WTC11 (cell line): ENCODE data around the gene PRRC2A. TPM values are rescaled to one million over a fixed set of nuclear protein-coding genes. Genes with fewer than 3 reads are reported as not detected.
A peak's percentile ranks its signal among the peaks of the same experiment; 100 is the strongest.

Source experiments
- ATAC-seq: fragments of 200-7000 bp; cut with Tn5 transposase; 2 replicates; pipeline ENCODE4 v1.10.0; 2021; ENCODE audit warnings: mild to moderate bottlenecking, moderate library complexity
- CTCF ChIA-PET: fragments of 300-600 bp; sonication (Branson Sonifier 250); formaldehyde crosslinking; loops from one replicate; lab custom pipeline; 2021; ENCODE audit warnings: antibody characterized with exemption; lab: Charles Lee
- POLR2A ChIA-PET: fragments of 350-600 bp; sonication (Branson Sonifier 250); formaldehyde crosslinking; loops from one replicate; lab custom pipeline; 2021; ENCODE audit warnings: antibody characterized with exemption; lab: Charles Lee
- DNase-seq: peaks from one replicate; pipeline ENCODE4 v3.0.0; 2021; ENCODE audit warnings: low spot score
- H3K27ac Mint-ChIP-seq: 2 replicates; pipeline ENCODE4 v1.8.0; 2021; ENCODE audit warnings: mixed read lengths
- H3K27me3 Mint-ChIP-seq: 2 replicates; pipeline ENCODE4 v1.8.0; 2021; ENCODE audit warnings: low read depth, mild to moderate bottlenecking, moderate library complexity, mixed read lengths
- H3K36me3 Mint-ChIP-seq: 2 replicates; pipeline ENCODE4 v1.8.0; 2021; ENCODE audit warnings: mixed read lengths
- H3K4me1 Mint-ChIP-seq: 2 replicates; pipeline ENCODE4 v1.8.0; 2022; ENCODE audit warnings: mixed read lengths
- H3K4me3 Mint-ChIP-seq: 2 replicates; pipeline ENCODE4 v1.8.0; 2021; ENCODE audit warnings: mild to moderate bottlenecking, moderate library complexity, mixed read lengths
- H3K9me3 Mint-ChIP-seq: 2 replicates; pipeline ENCODE4 v1.8.0; 2021; ENCODE audit warnings: mixed read lengths
- EMX1 ChIP-seq: fragments of 250-450 bp; sonication (Bioruptor Pico); IDR thresholded peaks from 2 replicates; pipeline ENCODE4 v1.8.0; 2021; ENCODE audit warnings: mild to moderate bottlenecking
- FOXK1 ChIP-seq: sonication (generic); formaldehyde crosslinking; IDR thresholded peaks from 2 replicates; pipeline ENCODE4 v1.8.0; 2022; ENCODE audit warnings: mild to moderate bottlenecking, moderate library complexity, missing genetic modification reagents
- GABPB1 ChIP-seq: sonication (generic); formaldehyde crosslinking; IDR thresholded peaks from 2 replicates; pipeline ENCODE4 v1.8.1; 2023; ENCODE audit warnings: mild to moderate bottlenecking, missing genetic modification reagents
- GRHL2 ChIP-seq: fragments of 250-450 bp; sonication (Bioruptor Pico); IDR thresholded peaks from 2 replicates; pipeline ENCODE4 v1.8.0; 2022; ENCODE audit warnings: mild to moderate bottlenecking, moderate library complexity; ENCODE audit not compliant: insufficient replicate concordance, severe bottlenecking
- IRF1 ChIP-seq: sonication (generic); formaldehyde crosslinking; IDR thresholded peaks from 2 replicates; pipeline ENCODE4 v1.8.0; 2023; ENCODE audit warnings: missing genetic modification reagents
- NFYB ChIP-seq: sonication (generic); formaldehyde crosslinking; conservative IDR thresholded peaks from 2 replicates; pipeline ENCODE4 v1.8.0; 2022; ENCODE audit warnings: low read depth, missing genetic modification reagents
- NR1H2 ChIP-seq: sonication (generic); formaldehyde crosslinking; IDR thresholded peaks from 2 replicates; pipeline ENCODE4 v1.9.0; 2021; ENCODE audit warnings: mild to moderate bottlenecking, moderate library complexity, missing genetic modification reagents
- SP1 ChIP-seq: sonication (generic); formaldehyde crosslinking; conservative IDR thresholded peaks from 2 replicates; pipeline ENCODE4 v1.8.1; 2022; ENCODE audit warnings: missing genetic modification reagents
- ZNF423 ChIP-seq: fragments of 250-450 bp; sonication (Bioruptor Pico); IDR thresholded peaks from 2 replicates; pipeline ENCODE4 v2.1.2; 2022; ENCODE audit warnings: mild to moderate bottlenecking, moderate library complexity
- total RNA-seq: library from RNA; stranded (reverse); gene quantifications from 3 replicates; pipeline ENCODE4 v1.2.3, GENCODE V29; 2021
- TF ChIP-seq, protein P1 (sequence below): fragments of 250-450 bp; sonication (Bioruptor Pico); IDR thresholded peaks from 2 replicates; pipeline ENCODE4 v1.9.0; 2021; ENCODE audit warnings: mild to moderate bottlenecking
- TF ChIP-seq, protein P2 (sequence below): fragments of 250-450 bp; sonication (Bioruptor Pico); IDR thresholded peaks from 2 replicates; pipeline ENCODE4 v2.1.2; 2022; ENCODE audit warnings: mild to moderate bottlenecking, moderate library complexity
- TF ChIP-seq, protein P3 (sequence below): fragments of 250-450 bp; sonication (Bioruptor Pico); IDR thresholded peaks from 2 replicates; pipeline ENCODE4 v1.9.0; 2021; ENCODE audit warnings: moderate library complexity, mild to moderate bottlenecking, inconsistent platforms, borderline replicate concordance
- TF ChIP-seq, protein P4 (sequence below): sonication (generic); formaldehyde crosslinking; IDR thresholded peaks from 2 replicates; pipeline ENCODE4 v1.8.0; 2022; ENCODE audit warnings: mild to moderate bottlenecking, missing genetic modification reagents

The PRRC2A gene
- total RNA-seq, 1 experiment from 2014 or later, result 372 TPM

- Mint-ChIP-seq H3K27me3 (no peaks in the 10 kb centered on the region), H3K9me3 (no peaks in the 10 kb centered on the region), H3K4me3 (peak overlapping the region; percentile 89), H3K4me1 (peaks cover 40% of the 10 kb centered on the region), H3K36me3 (peaks cover 27% of the 10 kb centered on the region), H3K27ac (peak overlapping the region; percentile 91)
- TF ChIP-seq SP1 (CRISPR knock-in tag) (no peak), IRF1 (CRISPR knock-in tag) (no peak), NR1H2 (CRISPR knock-in tag) (no peak), GABPB1 (CRISPR knock-in tag) (no peak), ZNF423 (no peak)
- TF ChIP-seq, protein P1, sequence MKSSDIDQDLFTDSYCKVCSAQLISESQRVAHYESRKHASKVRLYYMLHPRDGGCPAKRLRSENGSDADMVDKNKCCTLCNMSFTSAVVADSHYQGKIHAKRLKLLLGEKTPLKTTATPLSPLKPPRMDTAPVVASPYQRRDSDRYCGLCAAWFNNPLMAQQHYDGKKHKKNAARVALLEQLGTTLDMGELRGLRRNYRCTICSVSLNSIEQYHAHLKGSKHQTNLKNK, result no peak
- TF ChIP-seq, protein P2, sequence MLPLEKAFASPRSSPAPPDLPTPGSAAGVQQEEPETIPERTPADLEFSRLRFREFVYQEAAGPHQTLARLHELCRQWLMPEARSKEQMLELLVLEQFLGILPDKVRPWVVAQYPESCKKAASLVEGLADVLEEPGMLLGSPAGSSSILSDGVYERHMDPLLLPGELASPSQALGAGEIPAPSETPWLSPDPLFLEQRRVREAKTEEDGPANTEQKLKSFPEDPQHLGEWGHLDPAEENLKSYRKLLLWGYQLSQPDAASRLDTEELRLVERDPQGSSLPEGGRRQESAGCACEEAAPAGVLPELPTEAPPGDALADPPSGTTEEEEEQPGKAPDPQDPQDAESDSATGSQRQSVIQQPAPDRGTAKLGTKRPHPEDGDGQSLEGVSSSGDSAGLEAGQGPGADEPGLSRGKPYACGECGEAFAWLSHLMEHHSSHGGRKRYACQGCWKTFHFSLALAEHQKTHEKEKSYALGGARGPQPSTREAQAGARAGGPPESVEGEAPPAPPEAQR (CRISPR knock-in tag), result no peak
- TF ChIP-seq, protein P3, sequence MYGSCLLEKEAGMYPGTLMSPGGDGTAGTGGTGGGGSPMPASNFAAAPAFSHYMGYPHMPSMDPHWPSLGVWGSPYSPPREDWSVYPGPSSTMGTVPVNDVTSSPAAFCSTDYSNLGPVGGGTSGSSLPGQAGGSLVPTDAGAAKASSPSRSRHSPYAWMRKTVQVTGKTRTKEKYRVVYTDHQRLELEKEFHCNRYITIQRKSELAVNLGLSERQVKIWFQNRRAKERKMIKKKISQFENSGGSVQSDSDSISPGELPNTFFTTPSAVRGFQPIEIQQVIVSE (CRISPR knock-in tag), result no peak
- ATAC-seq (no peak), DNase-seq (no peak)
- ChIA-PET POLR2A (interaction anchor here (0.7 to 1.4 kb wide), 8 partner anchors 9 to 166 kb away, joined by 3 to 11 read pairs (median 4); partner anchors contain the start of genes ABHD16A, BAG6, DDAH2 and DDX39B), CTCF (interaction anchor here (0.6 to 2.2 kb wide), 17 partner anchors 9 to 291 kb away, joined by 3 to 14 read pairs (median 6); partner anchors contain the start of genes ATP6V1G2, BAG6, CLIC1 and DDAH2)
Measured at GRCh38 chr6:31661262-31662123, 41.0 kb downstream of the PRRC2A start.

DNA sequence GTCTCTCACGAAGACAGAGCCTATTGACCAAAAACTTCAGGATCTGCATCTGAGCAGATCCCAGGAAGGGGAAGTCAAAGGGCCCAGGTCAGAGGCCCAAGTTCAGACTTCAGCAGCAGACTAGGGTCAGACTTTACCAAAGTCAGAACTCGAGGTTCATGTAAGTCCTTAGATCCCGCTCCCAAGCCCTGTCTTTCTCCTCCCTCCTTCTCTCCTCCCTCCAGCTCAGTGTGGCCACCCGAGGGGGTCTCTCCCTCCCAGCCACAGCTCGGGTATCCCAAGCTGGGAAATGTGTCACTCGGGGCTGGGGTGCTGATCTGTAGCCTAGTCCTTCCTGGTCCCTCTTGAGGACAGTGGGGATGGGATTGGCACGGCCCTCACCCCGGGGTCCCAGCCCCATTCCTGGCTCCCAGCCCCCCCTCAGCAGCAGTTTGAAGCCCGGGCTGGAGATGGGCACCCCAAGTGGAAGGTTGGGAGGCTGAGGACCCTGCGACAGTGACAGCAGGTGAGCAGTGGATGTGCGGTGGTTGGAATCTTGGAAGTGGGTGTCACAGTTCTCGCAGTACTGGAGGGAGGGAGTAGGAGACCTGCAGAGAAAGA is 41.7 kb downstream of the PRRC2A start:
- ATAC-seq (no peak), DNase-seq (no peak)
- POLR2A ChIA-PET, result no interaction called here
- CTCF ChIA-PET, result interaction anchor here (0.7 to 2.1 kb wide), 3 partner anchors 10 to 108 kb away, joined by 6 to 14 read pairs (median 12); partner anchors contain the start of genes BAG6 and DDAH2
- peaks cover 43% of the 10 kb centered on the region for H3K4me1 Mint-ChIP-seq
- no peaks in the 10 kb centered on the region for H3K9me3 Mint-ChIP-seq
- no peaks in the 10 kb centered on the region for H3K27me3 Mint-ChIP-seq
- H3K4me3 Mint-ChIP-seq, result no peak overlapping the region
- H3K27ac Mint-ChIP-seq, result peak overlapping the region; percentile 41; the same call in 1 of the 2 replicates
- H3K36me3 Mint-ChIP-seq, result peaks cover 30% of the 10 kb centered on the region
- TF ChIP-seq FOXK1 (CRISPR knock-in tag) (no peak), GRHL2 (CRISPR knock-in tag) (no peak), NFYB (CRISPR knock-in tag) (no peak), EMX1 (CRISPR knock-in tag) (no peak)
- TF ChIP-seq, protein P3 (CRISPR knock-in tag), result no peak
- TF ChIP-seq, protein P4, sequence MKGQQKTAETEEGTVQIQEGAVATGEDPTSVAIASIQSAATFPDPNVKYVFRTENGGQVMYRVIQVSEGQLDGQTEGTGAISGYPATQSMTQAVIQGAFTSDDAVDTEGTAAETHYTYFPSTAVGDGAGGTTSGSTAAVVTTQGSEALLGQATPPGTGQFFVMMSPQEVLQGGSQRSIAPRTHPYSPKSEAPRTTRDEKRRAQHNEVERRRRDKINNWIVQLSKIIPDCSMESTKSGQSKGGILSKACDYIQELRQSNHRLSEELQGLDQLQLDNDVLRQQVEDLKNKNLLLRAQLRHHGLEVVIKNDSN (CRISPR knock-in tag), result no peak
